Placental pericyte (primary cell): ENCODE results near the gene TM2D1. TPM values are rescaled to one million over a fixed set of nuclear protein-coding genes. Genes with fewer than 3 reads are reported as not detected.

ENCODE experiments used
- total RNA-seq: library from RNA; depleted of rRNA; stranded (reverse); fragments of >200 nt; gene quantifications from 2 replicates; pipeline ENCODE4 v1.2.3, GENCODE V29; 2012

TM2D1 gene
- 37.2 and 41.8 TPM in 2 replicates for total RNA-seq

GRCh38 chr1:61724813-61725694, at the start of gene TM2D1:
TM2D1 (minus strand) TSS chr1:61725141; CDS start chr1:61725120, 21 bp downstream.

DNA sequence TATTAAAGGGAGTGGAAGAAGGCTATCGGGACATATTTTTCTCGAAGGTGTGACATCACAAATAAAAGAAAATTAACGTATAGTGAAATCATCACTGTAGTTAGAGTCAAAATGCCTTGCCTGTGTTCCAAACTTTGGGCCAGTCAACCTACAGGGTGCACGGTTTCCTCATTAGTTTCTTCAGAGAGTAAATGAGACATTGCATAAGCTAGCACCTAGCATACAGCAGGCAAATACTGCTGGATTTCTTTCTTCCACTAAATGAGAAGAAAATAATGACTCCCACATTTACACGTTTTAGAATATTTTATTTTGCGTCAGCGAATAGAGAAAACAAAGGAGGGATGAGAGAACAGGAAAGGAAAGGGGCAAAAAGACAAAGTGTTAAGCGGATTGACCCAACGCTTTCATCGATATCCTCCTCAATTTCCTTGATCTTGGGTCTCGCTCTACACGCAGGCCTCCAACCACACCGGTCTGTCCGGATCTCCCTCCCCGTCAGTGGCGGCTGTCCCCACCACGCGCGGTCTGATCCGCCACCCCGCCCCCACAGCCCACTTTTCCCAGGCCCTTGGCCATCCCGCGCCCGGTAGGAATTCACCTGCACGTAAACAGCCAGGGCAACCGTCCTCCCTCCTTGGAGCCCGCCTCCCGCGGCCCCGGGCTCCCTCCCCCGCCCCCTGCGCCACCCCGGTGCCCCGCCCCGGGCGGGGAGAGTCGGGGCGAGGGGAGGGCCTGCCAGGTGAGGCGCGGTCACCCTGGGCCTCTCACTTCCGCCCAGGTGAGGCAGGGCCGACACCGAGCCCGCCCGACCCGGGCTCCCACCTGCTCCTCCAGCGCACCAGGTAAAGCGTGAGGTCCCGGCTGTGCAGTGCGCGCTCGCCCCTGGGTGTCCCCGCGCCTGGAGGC, 17.0 kb upstream of the TM2D1 start, which contains the start of gene PATJ:
PATJ (plus strand) TSS at position 770 of the 909 bp plus-strand sequence. CDS start 20,413 bp downstream, outside the sequence.

Other genes starting within 250 kb of the TM2D1 start
- gene PATJ, start 17.3 kb upstream of the TM2D1 start, total RNA-seq, result 2.6 and 5.7 TPM in 2 replicates